KMS-11 (cell line): ENCODE results near the gene TMEM163.

Experiments
- H2AFZ ChIP-seq: fragments of 200-600 bp; sonication (generic); 2 replicates; pipeline ENCODE4 v1.6.1; 2016; ENCODE audit warnings: antibody characterized with exemption, mixed run types, low read depth
- H3K27ac ChIP-seq: fragments of 200-600 bp; sonication (generic); 2 replicates; pipeline ENCODE4 v1.6.1; 2016; ENCODE audit warnings: mild to moderate bottlenecking, mixed run types
- H3K27me3 ChIP-seq: fragments of 200-600 bp; sonication (generic); 2 replicates; pipeline ENCODE4 v1.6.1; 2017; ENCODE audit warnings: mild to moderate bottlenecking, low read depth, mixed run types, moderate library complexity; ENCODE audit not compliant: insufficient read depth
- H3K36me3 ChIP-seq: fragments of 200-600 bp; sonication (generic); 2 replicates; pipeline ENCODE4 v1.6.1; 2017; ENCODE audit warnings: mild to moderate bottlenecking, mixed run types; ENCODE audit not compliant: insufficient read depth
- H3K4me1 ChIP-seq: fragments of 200-600 bp; sonication (generic); 2 replicates; pipeline ENCODE4 v1.6.1; 2016; ENCODE audit warnings: mild to moderate bottlenecking, low read depth, mixed run types; ENCODE audit not compliant: poor library complexity, severe bottlenecking
- H3K4me2 ChIP-seq: fragments of 200-600 bp; sonication (generic); 2 replicates; pipeline ENCODE4 v1.7.0; 2016; ENCODE audit warnings: mild to moderate bottlenecking, mixed run types
- H3K4me3 ChIP-seq: fragments of 200-600 bp; sonication (generic); IDR thresholded peaks from 2 replicates; pipeline ENCODE4 v1.6.1; 2017; ENCODE audit warnings: low read depth, low read length, mixed read lengths; ENCODE audit not compliant: insufficient read depth
- H3K79me2 ChIP-seq: fragments of 200-600 bp; sonication (generic); 2 replicates; pipeline ENCODE4 v1.6.1; 2016; ENCODE audit warnings: low read depth, mixed run types; ENCODE audit not compliant: insufficient read depth
- H3K9ac ChIP-seq: fragments of 200-600 bp; sonication (generic); 2 replicates; pipeline ENCODE4 v1.6.1; 2016; ENCODE audit warnings: mild to moderate bottlenecking, mixed run types
- H4K20me1 ChIP-seq: fragments of 200-600 bp; sonication (generic); 2 replicates; pipeline ENCODE4 v1.6.1; 2016; ENCODE audit warnings: mild to moderate bottlenecking, mixed run types; ENCODE audit not compliant: insufficient read depth
- TF ChIP-seq, protein P1 (sequence below): fragments of 200-600 bp; sonication (generic); conservative IDR thresholded peaks from 2 replicates; pipeline ENCODE4 v1.6.1; 2017; ENCODE audit warnings: low read depth, mild to moderate bottlenecking, antibody characterized with exemption, low read length, moderate library complexity, mixed read lengths

Gene TMEM163

GRCh38 chr2:134433979-134434378 is 284.8 kb downstream of the TMEM163 start:
- H3K4me3 ChIP-seq = no peak overlapping the region
- no peaks in the 10 kb centered on the region for H3K27me3 ChIP-seq
- H3K9ac ChIP-seq = no peak overlapping the region
- H3K4me1 ChIP-seq = no peaks in the 10 kb centered on the region
- no peak overlapping the region for H3K4me2 ChIP-seq
- H3K79me2 ChIP-seq = no peaks in the 10 kb centered on the region
- TF ChIP-seq, protein P1, sequence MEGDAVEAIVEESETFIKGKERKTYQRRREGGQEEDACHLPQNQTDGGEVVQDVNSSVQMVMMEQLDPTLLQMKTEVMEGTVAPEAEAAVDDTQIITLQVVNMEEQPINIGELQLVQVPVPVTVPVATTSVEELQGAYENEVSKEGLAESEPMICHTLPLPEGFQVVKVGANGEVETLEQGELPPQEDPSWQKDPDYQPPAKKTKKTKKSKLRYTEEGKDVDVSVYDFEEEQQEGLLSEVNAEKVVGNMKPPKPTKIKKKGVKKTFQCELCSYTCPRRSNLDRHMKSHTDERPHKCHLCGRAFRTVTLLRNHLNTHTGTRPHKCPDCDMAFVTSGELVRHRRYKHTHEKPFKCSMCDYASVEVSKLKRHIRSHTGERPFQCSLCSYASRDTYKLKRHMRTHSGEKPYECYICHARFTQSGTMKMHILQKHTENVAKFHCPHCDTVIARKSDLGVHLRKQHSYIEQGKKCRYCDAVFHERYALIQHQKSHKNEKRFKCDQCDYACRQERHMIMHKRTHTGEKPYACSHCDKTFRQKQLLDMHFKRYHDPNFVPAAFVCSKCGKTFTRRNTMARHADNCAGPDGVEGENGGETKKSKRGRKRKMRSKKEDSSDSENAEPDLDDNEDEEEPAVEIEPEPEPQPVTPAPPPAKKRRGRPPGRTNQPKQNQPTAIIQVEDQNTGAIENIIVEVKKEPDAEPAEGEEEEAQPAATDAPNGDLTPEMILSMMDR = no peak
- no peak overlapping the region for H3K27ac ChIP-seq
- no peaks in the 10 kb centered on the region for H4K20me1 ChIP-seq
- H3K36me3 ChIP-seq = no peaks in the 10 kb centered on the region
- no peak overlapping the region for H2AFZ ChIP-seq

- H3K27ac ChIP-seq = no peak overlapping the region
- no peaks in the 10 kb centered on the region for H4K20me1 ChIP-seq
- no peaks in the 10 kb centered on the region for H3K36me3 ChIP-seq
- no peak overlapping the region for H3K4me3 ChIP-seq
- H3K27me3 ChIP-seq = no peaks in the 10 kb centered on the region
- no peak overlapping the region for H2AFZ ChIP-seq
- H3K4me2 ChIP-seq = no peak overlapping the region
- H3K9ac ChIP-seq = no peak overlapping the region
- TF ChIP-seq, protein P1 = no peak
- no peaks in the 10 kb centered on the region for H3K4me1 ChIP-seq
- no peaks in the 10 kb centered on the region for H3K79me2 ChIP-seq
Measured at GRCh38 chr2:134433469-134433868, 285.3 kb downstream of the TMEM163 start.

- H4K20me1 ChIP-seq = no peaks in the 10 kb centered on the region
- TF ChIP-seq, protein P1 = no peak
- no peaks in the 10 kb centered on the region for H3K4me1 ChIP-seq
- H3K4me2 ChIP-seq = no peak overlapping the region
- no peaks in the 10 kb centered on the region for H3K36me3 ChIP-seq
- H2AFZ ChIP-seq = no peak overlapping the region
- H3K27ac ChIP-seq = no peak overlapping the region
- no peaks in the 10 kb centered on the region for H3K79me2 ChIP-seq
- H3K27me3 ChIP-seq = no peaks in the 10 kb centered on the region
- H3K4me3 ChIP-seq = no peak overlapping the region
- H3K9ac ChIP-seq = no peak overlapping the region
Measured at GRCh38 chr2:134432435-134432883, 286.3 kb downstream of the TMEM163 start.

- no peaks in the 10 kb centered on the region for H3K79me2 ChIP-seq
- H2AFZ ChIP-seq = no peak overlapping the region
- H3K4me3 ChIP-seq = no peak overlapping the region
- no peak overlapping the region for H3K9ac ChIP-seq
- H3K4me2 ChIP-seq = no peak overlapping the region
- H4K20me1 ChIP-seq = no peaks in the 10 kb centered on the region
- H3K27me3 ChIP-seq = no peaks in the 10 kb centered on the region
- H3K36me3 ChIP-seq = no peaks in the 10 kb centered on the region
- TF ChIP-seq, protein P1 = no peak
- no peaks in the 10 kb centered on the region for H3K4me1 ChIP-seq
- H3K27ac ChIP-seq = no peak overlapping the region
Measured at GRCh38 chr2:134431838-134432434, 286.9 kb downstream of the TMEM163 start.
